Parietal lobe (tissue), 1 donor: Measurements from ENCODE around the gene ZNF646. TPM values are rescaled to one million over a fixed set of nuclear protein-coding genes. Genes with fewer than 3 reads are reported as not detected.

Experiments
- total RNA-seq: library from RNA; depleted of rRNA; stranded (reverse); fragments of >200 nt; gene quantifications from one replicate; pipeline ENCODE4 v1.2.3, GENCODE V29; 2014

The ZNF646 gene, protein sequence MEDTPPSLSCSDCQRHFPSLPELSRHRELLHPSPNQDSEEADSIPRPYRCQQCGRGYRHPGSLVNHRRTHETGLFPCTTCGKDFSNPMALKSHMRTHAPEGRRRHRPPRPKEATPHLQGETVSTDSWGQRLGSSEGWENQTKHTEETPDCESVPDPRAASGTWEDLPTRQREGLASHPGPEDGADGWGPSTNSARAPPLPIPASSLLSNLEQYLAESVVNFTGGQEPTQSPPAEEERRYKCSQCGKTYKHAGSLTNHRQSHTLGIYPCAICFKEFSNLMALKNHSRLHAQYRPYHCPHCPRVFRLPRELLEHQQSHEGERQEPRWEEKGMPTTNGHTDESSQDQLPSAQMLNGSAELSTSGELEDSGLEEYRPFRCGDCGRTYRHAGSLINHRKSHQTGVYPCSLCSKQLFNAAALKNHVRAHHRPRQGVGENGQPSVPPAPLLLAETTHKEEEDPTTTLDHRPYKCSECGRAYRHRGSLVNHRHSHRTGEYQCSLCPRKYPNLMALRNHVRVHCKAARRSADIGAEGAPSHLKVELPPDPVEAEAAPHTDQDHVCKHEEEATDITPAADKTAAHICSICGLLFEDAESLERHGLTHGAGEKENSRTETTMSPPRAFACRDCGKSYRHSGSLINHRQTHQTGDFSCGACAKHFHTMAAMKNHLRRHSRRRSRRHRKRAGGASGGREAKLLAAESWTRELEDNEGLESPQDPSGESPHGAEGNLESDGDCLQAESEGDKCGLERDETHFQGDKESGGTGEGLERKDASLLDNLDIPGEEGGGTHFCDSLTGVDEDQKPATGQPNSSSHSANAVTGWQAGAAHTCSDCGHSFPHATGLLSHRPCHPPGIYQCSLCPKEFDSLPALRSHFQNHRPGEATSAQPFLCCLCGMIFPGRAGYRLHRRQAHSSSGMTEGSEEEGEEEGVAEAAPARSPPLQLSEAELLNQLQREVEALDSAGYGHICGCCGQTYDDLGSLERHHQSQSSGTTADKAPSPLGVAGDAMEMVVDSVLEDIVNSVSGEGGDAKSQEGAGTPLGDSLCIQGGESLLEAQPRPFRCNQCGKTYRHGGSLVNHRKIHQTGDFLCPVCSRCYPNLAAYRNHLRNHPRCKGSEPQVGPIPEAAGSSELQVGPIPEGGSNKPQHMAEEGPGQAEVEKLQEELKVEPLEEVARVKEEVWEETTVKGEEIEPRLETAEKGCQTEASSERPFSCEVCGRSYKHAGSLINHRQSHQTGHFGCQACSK (N-terminal part only)
- total RNA-seq: 20.3 TPM

DNA sequence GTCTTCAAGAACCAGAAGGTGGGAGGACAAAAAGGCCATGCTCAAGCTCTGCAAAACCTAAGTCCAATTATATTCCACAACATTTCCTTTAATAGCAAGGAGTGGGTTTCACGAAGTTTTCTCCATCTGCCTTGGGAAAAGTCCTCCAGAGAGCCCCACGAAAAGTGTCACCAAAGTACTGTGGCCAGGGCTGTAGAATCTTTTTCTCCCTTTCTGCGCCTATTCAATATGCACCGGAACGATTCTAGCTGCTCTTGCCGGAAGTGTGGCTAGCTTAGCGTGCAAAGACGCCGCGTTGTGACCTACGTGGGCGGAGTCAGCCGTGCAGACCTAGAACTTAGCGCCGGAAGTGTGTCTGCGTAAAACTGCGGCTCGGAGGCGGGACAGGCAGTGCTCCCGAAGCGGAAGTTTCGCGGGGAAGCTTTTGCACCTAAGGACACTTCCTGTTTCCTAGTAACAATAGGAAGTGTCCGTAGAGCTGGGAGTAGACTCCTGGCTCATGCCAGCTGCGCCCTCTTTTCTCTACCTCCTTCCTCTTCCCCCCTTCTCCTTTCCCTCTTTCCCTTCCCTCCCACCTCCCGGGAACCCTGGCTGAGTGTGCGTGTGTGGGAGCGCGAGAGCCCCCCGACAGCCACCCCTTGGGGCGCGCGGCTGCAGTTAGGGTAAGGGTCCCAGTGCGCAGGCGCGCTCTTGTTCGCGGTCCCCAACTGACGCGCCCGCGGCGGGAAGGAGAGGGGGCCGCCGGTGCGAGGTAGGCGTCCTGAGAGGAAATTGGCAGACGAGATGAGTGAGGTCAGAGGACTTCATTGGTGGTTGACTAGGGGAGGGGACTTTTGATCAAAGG is at the start of gene ZNF646, which contains the start of gene ZNF668:
Gene ZNF646, plus strand, starts transcription at position 453 of the 844 bp plus-strand sequence. CDS start 1,903 bp downstream, outside the sequence.
Gene ZNF668, minus strand, starts transcription at position 271 of the 844 bp plus-strand sequence. CDS start 9,781 bp downstream, outside the sequence.

DNA sequence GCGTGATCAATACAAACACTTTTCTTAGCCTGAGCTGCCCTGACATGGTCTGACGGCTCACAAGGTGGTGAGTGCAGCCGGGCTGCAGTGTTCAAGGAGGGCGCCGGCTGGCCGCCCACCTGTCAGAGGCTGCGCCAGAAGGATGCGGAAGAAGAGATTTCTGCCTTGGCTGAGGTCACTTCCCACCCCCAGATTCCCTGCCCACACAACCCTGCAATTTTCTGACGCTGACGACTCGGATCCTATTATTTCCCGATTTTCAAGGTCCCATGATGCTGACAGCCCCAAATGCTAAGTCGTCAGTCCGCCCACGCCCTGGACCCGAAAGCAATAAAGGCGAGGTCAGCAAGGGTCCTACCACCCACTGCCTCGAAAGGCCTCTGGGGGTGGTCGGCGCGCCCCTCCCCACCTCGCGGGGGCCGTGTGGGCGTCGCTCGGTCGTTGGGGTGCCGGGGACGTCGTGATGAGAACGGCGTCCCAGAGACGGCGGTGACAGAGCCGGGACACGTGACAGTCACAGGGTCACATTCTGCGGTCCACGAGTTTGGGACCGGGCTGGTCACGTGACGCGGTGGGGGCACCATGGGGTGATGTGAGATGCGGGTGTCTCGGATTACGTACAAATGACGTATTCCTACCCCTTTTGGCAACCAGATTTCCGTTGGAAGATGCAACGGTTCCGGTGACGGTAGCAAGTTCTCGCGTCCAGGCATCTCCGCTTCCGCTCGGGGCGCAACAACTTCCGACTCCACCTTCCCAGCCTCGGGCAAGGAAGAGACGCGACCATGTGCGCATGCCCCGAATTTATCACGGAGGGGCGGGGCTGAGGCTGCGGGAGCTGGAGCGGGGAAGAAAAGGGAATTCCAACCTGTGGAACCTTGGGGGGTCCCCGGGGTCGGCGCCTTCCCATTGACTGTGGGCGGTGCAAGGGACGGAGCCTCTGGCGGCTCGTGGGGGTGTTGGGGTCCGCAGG is 41.2 kb upstream of the ZNF646 start, which contains the start of gene STX4:
Gene STX4, plus strand, starts transcription at position 823 of the 973 bp plus-strand sequence. CDS start 248 bp downstream, outside the sequence.

DNA sequence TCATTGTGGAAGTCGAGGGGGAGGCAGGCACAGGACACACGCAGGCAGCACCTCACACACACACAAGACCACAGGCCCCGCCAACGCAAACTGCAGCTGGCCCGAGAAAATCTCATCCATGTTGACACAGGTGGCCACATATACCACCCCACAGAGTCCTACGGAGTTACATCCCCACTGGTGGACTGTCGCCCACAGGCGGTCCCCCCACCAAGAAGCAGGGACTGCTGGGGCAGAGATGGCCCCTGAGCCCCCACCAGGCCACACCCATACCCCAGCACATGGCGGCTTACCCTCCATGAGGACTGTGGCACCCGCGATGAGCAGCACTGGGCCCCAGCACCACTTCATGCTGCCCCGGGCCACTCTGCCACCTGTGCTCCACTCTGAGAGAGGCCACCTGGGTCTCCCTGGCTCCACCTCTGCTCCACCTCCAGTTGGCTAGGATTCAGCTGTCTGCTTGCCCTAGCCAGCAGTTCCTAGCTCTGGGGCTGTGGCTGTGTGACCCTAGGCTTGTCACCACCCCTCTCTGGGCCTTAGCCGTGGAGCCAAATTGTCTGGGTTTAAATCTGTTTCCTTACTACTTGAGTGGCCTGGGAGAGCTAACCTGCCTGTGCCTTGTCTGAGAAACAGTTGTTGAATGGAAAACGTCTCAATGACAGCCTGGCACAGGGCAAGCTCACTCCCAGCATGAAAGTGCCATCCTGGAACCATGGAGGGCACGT is 14.4 kb downstream of the ZNF646 start, which contains the start of gene PRSS53:
Gene PRSS53, minus strand, starts transcription at position 485 of the 725 bp plus-strand sequence. Its CDS starts 134 bp downstream, at position 351.

DNA sequence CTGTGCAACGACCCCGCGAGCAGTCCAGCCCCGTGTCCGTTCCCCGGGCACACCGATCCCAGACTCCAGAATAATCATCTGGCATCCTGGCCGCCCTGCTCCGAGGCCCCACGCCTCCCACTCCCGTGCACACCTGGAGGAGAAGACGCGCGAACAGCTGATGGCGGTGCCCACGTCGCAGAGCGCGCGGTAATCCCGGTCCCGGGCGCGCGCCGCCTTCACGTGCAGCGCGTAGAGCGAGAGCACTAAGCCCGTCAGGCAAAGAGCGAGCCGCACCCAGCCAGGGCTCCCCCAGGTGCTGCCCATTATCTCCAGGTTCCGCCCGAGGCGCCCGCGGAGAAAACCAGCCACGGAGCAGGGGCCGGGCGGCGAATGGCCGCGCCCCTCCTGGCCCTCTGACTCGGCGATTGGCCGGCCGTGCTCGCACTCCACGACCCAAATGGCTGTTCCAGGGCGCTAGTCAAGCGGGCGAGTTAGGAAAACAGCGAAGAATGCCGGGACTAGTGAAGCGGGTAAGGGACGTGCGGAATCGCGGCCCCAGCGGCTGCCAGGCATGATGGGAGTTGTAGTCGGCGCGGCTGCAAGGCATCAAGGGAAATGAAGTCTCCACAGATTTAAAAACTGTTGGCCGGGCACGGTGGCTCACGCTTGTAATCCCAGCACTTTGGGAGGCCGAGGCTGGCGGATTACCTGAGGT is 20.4 kb downstream of the ZNF646 start, which contains the start of gene VKORC1:
Gene VKORC1, minus strand, starts transcription at position 374 of the 697 bp plus-strand sequence. Its CDS starts 68 bp downstream, at position 306.

DNA sequence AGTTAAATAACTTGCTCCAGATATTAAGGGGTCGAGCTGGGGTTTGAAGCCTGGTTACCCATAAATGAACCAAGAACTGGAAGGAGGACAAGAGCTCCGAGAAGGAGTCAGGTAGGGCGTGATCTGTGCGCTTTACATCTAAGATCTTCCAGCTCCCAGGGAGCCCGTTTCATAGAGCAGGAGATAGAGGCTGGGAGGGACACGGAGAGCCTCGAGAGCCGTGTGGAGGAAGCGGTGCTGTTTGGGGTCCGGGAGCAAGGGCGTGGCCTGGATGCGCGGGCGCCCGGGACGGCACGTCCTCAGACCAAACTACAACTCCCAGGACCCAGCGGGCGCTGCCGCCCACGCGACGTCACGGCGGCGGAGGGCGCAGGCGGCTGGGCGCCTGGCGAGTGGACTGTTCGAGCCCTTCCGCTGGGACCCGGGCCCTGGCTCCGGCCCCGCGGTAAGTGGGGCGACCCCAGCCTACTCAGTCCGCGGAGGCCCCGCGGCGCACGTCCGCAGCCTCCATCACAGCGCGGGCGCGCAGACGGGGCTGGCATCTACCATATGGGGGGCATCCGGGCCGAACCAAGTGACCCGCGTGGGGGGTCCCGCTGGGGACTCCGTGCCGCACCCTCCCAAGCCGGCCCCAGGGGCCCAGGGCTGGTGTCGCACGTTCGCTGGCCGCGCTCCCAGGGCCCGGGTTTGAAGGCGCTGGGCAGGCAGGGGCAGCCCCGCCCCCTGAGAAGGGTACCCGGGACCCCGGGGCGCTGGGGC is 34.0 kb downstream of the ZNF646 start, which contains the start of gene BCKDK:
Gene BCKDK, plus strand, starts transcription at position 352 of the 759 bp plus-strand sequence. CDS start 838 bp downstream, outside the sequence.

DNA sequence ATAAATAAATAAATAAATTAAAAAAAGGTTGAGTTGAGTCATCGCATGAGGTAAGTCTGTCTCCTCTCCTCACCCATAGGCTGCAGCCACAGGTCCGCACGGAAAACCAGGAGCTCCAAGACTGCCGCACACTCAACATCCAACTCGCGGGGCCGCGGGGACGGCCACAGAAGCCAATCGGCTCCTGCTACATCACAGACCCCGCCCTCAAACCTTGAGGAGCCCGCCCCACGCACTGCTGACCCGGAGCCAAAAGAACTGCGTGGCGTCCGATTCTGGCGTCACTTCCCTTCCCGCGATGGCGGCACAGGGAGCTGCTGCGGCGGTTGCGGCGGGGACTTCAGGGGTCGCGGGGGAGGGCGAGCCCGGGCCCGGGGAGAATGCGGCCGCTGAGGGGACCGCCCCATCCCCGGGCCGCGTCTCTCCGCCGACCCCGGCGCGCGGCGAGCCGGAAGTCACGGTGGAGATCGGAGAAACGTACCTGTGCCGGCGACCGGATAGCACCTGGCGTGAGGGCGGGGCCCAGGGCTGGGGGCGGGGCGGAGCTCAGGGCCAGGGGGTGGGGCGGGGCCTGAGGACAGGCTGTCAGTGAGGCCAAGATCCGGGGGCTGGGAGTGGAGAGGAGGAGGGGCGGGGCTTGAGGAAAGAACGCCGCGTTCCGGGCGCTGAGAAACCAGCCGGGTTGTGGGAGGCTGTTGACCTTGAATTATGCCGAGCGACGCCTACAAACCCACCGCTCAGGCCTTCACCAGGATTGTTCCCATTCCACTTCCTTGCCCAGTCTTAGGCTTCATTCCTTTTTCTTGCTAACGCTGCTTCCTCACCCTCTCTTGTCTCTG is 43.4 kb downstream of the ZNF646 start, which contains the start of gene KAT8:
Gene KAT8, plus strand, starts transcription at position 281 of the 839 bp plus-strand sequence. Its CDS starts 18 bp downstream, at position 299.

Other genes starting within 250 kb of the ZNF646 start
- gene BCL7C, start 180.3 kb upstream of the ZNF646 start, total RNA-seq: 47.3 TPM
- 0.31 TPM for gene CTF1, start 177.8 kb upstream of the ZNF646 start, total RNA-seq
- gene FBXL19, start 150.8 kb upstream of the ZNF646 start, total RNA-seq: 45.4 TPM
- gene ORAI3, start 125.4 kb upstream of the ZNF646 start, total RNA-seq: 3.8 TPM
- 5.0 TPM for gene SETD1A, start 116.7 kb upstream of the ZNF646 start, total RNA-seq
- 0.94 TPM for gene HSD3B7, start 89.2 kb upstream of the ZNF646 start, total RNA-seq
- gene STX1B, start 63.8 kb upstream of the ZNF646 start, total RNA-seq: 31.6 TPM
- gene STX4, start 40.9 kb upstream of the ZNF646 start, total RNA-seq: 26.3 TPM
- gene ZNF668, start 182 bp upstream of the ZNF646 start, total RNA-seq: 10.3 TPM
- gene PRSS53, start 14.5 kb downstream of the ZNF646 start, total RNA-seq: 8.1 TPM
- 39.4 TPM for gene VKORC1, start 20.4 kb downstream of the ZNF646 start, total RNA-seq
- 21.6 TPM for gene BCKDK, start 34.0 kb downstream of the ZNF646 start, total RNA-seq
- 49.5 TPM for gene KAT8, start 43.2 kb downstream of the ZNF646 start, total RNA-seq
- gene PRSS8, start 61.3 kb downstream of the ZNF646 start, total RNA-seq: not detected
- 0.31 TPM for gene PRSS36, start 75.6 kb downstream of the ZNF646 start, total RNA-seq
- gene FUS, start 105.7 kb downstream of the ZNF646 start, total RNA-seq: 119 TPM
- 1.3 TPM for gene PYCARD, start 128.3 kb downstream of the ZNF646 start, total RNA-seq
- gene TRIM72, start 139.7 kb downstream of the ZNF646 start, total RNA-seq: 0.63 TPM
- gene PYDC1, start 142.7 kb downstream of the ZNF646 start, total RNA-seq: not detected
- 1.3 TPM for gene ITGAM, start 185.6 kb downstream of the ZNF646 start, total RNA-seq